ENCODE measurements around the gene FFAR4.
A peak's percentile ranks its signal among the peaks of the same experiment; 100 is the strongest.

The FFAR4 gene

DNA sequence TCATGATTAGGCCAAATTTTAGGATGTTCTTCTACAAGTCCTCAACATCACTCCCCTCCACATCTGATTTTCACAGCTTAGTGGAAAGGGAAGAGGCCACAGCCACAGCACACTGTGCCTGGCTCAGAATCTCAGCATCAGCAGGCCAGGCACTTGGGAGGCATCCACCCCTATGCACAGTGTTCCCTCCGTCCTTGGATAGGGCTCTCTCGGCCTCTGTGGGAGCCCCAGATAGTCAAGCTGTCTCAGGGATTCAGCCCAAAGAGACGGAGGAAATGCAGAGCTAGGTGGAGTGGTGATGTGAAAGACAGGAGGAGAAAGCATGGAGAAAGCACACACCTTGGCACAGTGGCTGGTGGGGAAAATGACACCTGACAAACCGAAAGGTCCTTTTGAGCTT, 33.3 kb downstream of the FFAR4 start:
- no peak for DNase-seq
- Histone ChIP-seq H3K9me3 (no peaks in the 10 kb centered on the region), H3K27ac (no peak overlapping the region), H3K4me3 (no peak overlapping the region), H3K27me3 (peaks cover 0 to 30% of the 10 kb centered on the region in 2 donors), H3K4me1 (peaks cover 0 to 19% (median 12%) of the 10 kb centered on the region in 4 donors), H3K36me3 (no peaks in the 10 kb centered on the region)
- TF ChIP-seq CTCF (IDR thresholded peaks at IDR 0.05), result no peak
- intact Hi-C loops (cut with DNase I; ENCODE audit: low total_unique reads), result no loop called here

GRCh38 chr10:93600446-93601145, 34.1 kb downstream of the FFAR4 start:
- Histone ChIP-seq H3K9me3 (no peaks in the 10 kb centered on the region), H3K4me1 (peaks cover 0 to 19% (median 12%) of the 10 kb centered on the region in 4 donors), H3K27ac (no peak overlapping the region), H3K4me3 (peak overlapping the region; percentile 37 to 47), H3K36me3 (no peaks in the 10 kb centered on the region), H3K27me3 (peaks cover 0 to 33% of the 10 kb centered on the region in 2 donors)
- intact Hi-C loops (cut with DNase I; ENCODE audit: low total_unique reads), result no loop called here
- DNase-seq, result no peak
- TF ChIP-seq CTCF (IDR thresholded peaks at IDR 0.05), result no peak

DNA sequence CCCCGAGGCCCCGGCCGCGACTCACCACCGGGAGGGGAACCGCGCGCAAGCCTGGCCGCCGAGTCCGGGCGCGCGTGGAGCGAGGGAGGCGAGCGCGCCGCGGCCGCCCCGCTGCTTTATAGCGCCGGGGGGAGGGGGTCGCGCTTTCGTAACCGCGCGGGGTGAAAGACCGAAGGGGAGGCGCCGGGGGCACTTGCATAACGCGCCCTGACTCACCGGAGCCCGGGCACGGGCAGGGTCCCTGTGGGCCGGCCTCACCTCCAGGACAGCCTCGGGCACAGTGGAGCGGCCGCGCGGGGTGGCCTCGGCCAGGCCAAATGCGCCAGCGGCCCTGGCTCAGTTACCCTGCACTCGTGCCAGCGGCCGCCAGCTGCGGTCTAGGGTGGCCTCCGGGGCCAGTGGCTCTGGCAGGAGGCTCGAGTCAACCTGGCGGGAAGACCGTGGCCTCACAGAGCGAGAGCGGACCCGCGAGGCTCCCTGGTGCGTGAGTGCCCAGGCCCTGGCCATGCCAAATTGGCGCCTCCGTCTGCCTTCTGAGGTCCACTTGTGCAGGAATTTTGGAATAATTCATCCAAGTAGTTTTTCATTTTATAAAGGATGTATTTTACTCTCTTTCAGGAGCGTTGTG, 34.8 kb downstream of the FFAR4 start, which contains the start of gene RBP4:
RBP4 (minus strand) TSS at position 90 of the 628 bp plus-strand sequence. CDS start 207 bp downstream, outside the sequence.
- Histone ChIP-seq H3K27ac (no peak within 1 kb of the TSS), H3K4me3 (peak within 1 kb of the TSS; percentile 37 to 47), H3K36me3 (no peaks in the 10 kb centered on the region), H3K4me1 (peaks cover 0 to 19% (median 12%) of the 10 kb centered on the region in 4 donors), H3K9me3 (no peaks in the 10 kb centered on the region), H3K27me3 (peaks cover 0 to 33% of the 10 kb centered on the region in 2 donors)
- intact Hi-C loops (cut with DNase I; ENCODE audit: low total_unique reads), result no loop called here
- TF ChIP-seq CTCF (IDR thresholded peaks at IDR 0.05), result no peak
- no peak for DNase-seq

DNA sequence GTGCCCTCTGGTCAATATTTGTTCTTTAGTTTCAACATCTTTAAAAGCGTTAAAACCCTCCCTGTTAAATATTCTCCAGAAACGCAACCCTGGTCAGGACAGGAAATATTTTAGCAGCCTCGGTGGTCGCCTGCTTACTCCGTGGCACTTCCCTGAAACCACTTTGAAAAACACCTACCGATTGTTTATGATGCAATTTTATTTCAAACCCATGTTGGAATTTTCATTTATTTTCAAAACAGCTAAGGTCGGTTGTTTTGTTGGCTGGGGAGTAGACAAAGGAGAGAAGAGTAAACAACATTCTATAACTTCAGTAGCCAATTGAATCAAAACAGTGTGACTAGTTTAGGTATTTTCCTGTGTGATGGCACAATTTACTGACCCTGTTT, 35.3 kb downstream of the FFAR4 start:
- no peaks in the 10 kb centered on the region for H3K36me3 ChIP-seq
- intact Hi-C loops (cut with DNase I; ENCODE audit: low total_unique reads), result no loop called here
- peak overlapping the region in 1 of 2 donors; percentile 47 for H3K4me3 ChIP-seq
- peaks cover 0 to 33% of the 10 kb centered on the region in 2 donors for H3K27me3 ChIP-seq
- no peak overlapping the region for H3K27ac ChIP-seq
- TF ChIP-seq CTCF (IDR thresholded peaks at IDR 0.05), result no peak
- no peak for DNase-seq
- no peaks in the 10 kb centered on the region for H3K9me3 ChIP-seq
- peaks cover 0 to 19% (median 12%) of the 10 kb centered on the region in 4 donors for H3K4me1 ChIP-seq

- no peak for DNase-seq
- Histone ChIP-seq H3K9me3 (peaks cover 0 to 5% (median 4%) of the 10 kb centered on the region in 3 donors), H3K4me3 (no peak overlapping the region), H3K4me1 (peaks cover 0 to 19% (median 12%) of the 10 kb centered on the region in 4 donors), H3K36me3 (no peaks in the 10 kb centered on the region), H3K27ac (no peak overlapping the region), H3K27me3 (peaks cover 0 to 37% of the 10 kb centered on the region in 2 donors)
- intact Hi-C loops (cut with DNase I; ENCODE audit: low total_unique reads), result no loop called here
- TF ChIP-seq CTCF (IDR thresholded peaks at IDR 0.05), result no peak
Observed at GRCh38 chr10:93603023-93603422, 36.6 kb downstream of the FFAR4 start.
